GM19455 (cell line): Measurements from ENCODE around the gene SLC18A3.

Experiments
- ATAC-seq: cut with Tn5 transposase; IDR thresholded peaks from one replicate; pipeline ENCODE4 v1.9.1; 2021; ENCODE audit not compliant: unreplicated experiment

The SLC18A3 gene

DNA sequence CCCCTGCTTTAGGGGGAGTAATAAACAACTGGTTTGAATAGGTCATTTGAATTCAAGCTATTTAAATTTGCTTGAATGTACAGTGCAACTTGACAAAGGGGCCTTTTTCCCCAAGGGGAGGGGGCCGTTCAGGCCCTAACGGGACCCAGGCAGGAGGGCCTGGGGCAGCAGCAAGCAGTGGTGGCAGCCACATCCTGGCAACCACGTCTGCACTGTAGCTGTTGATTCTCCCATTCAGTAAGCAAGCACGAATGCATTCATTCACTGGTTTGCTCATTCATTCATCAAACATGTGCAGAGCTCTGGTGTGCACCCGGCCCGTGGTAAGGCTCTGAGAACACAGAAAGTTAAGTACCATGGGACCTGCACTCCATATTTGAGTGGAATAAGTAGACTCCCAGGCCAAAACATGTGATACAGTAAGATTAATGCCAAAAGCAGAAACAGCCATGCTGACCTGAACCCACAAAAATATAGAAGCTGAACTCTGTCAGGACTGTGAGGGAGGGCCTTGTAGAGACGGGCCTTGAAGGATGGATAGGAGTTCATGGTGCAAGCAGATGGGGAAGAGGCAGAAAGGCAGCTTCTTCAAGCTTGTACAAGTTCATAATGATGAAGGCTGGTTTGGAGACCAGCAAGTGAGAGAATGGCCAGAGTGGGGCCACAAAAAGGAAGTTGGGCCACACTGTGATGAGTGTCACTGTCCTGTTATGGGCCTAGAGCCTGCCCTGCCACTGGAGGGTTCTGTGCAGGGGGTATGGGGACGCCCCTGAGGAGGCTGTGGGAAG, 40.0 kb downstream of the SLC18A3 start:
- no peak for ATAC-seq

DNA sequence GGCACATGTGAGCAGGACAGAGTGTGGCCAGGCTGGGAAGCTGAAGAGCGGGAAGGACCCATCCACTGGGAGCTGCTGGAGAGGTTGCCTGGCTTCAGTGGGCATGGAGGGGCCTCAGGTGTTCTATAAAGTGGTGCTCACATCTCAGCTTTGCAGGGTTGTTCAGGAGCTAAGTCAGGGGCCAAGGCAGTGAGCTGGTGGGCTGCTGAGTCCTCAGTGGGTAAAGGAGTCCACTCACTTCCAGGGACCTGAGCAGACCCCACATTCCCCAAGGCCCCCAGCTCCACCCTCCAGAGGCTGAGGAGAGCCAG, 40.6 kb downstream of the SLC18A3 start:
- ATAC-seq = no peak

DNA sequence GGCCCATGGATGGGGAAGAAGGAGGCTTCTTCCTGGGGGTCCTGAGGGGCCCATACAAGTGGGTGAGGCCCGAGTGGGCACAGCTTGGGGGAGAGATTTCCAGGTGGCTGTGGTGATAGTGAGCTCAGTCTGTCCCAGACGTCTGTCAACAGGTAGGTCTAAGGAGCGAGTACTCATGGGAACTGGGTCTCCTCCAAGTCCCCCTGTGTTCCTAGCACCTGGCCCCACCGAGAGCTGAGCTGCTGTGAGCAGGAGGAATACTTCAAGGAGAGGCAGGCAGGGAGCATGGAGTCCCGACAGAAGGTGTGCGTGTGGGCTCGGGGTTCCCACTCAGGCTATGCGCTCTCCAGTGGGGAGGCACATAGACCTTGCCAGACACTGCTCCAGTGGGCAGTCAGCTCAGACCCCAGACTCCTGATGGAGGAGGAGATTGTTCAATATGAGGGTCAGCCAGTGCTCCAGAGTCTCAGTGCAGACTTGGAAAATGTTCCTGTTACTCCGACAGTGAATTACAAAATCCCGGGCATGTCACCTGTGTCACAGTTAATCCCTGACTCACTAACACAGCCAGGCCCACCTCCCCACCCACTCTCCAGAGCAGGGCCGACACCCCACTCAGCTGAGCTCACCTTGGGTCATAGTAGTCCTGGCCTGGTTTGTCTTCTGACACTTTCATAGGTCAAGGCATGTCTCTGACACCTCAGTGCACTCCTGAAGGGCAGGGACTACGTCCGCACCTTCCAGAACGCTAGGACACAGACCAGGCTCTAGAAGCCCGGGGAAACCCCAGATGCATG, 41.1 kb downstream of the SLC18A3 start:
- ATAC-seq = no peak

DNA sequence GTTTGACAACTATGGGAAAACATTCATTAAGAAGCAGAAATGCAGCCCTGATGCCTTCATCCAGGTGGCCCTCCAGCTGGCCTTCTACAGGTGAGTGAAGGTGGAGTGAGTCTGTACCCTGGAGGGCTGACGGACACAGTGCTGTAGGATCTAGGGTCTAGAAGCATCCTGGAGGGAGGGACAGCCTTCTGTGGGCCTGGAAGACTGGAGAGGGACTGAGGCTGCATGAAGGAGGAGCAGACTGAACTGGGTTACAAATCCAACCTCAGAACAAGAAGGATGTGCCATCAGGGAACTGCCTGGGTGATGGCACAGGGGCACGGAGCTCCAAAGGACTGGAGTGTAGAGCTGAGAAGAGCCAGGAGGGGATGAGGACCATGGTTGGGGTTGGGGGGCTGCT, 41.8 kb downstream of the SLC18A3 start:
- ATAC-seq = no peak

DNA sequence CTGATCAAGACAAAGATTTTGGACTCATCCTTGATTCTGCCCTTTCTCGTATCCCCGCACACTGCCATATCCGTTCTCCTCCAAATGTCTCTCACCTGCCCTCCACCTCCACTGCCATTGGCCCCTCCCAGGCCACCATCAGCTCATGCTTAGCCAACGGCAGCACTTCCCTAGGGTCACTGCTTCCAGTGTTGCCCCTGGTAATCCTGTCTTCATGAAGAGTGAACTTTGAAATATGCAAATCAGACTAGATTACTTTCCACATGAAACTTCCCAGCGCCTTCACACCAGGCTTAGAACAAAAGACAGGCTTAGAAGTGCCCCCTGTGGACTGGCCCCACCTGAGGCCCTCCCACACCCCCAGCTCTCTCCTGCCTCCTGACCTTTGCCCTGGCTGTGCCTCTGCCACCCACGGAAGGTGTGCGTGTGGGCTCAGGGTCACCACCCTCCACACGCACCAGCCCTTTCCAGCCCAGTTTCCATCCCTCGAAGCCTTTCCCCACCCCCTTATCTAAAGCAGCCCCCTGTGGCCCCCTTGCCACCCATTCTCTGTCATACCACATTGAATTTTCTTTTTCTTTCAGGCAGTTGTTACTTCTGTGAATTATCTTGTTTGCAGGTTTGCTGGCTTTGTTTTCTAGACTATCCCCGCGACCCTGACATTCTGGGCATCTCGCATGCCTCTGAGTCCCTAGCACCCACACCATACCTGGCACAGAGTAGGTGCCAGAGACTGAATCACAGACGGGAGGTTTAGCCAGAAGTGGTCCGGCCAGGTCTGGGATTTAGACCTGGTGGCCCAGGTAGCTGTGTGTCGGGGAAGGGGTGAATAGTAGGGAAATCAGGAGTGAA, 42.5 kb downstream of the SLC18A3 start:
- no peak for ATAC-seq

DNA sequence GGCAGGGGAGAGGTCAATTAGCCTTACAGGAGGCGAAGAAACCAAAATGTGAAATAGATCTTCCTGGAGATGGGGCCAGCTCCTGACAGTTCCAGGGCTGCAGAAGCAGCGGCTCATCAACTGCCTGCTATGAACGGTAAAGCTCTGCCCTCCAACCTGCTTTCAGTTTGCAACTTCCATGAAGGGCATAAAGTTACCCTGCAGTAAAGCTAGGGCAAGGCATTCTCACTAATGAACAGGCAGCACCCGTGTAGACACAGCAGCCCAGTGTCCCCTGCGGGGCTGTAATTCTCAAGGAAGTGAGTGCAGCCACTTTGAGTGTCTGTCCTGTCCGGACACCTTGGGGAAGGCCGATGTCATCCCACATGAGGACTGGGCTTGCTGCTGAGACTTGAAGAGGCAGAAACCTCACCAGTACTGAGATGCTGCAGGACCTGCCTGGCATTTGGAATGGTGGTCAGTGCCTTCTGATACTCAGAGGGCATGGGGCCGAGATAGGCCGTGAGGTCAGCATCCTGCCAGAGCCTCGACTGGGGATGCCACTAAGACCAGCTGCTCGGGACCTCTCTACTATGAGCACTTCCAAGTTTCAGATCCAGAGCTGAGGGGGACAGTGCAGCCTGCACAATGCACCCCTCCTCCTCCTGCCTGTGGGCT, 43.3 kb downstream of the SLC18A3 start:
- no peak for ATAC-seq

DNA sequence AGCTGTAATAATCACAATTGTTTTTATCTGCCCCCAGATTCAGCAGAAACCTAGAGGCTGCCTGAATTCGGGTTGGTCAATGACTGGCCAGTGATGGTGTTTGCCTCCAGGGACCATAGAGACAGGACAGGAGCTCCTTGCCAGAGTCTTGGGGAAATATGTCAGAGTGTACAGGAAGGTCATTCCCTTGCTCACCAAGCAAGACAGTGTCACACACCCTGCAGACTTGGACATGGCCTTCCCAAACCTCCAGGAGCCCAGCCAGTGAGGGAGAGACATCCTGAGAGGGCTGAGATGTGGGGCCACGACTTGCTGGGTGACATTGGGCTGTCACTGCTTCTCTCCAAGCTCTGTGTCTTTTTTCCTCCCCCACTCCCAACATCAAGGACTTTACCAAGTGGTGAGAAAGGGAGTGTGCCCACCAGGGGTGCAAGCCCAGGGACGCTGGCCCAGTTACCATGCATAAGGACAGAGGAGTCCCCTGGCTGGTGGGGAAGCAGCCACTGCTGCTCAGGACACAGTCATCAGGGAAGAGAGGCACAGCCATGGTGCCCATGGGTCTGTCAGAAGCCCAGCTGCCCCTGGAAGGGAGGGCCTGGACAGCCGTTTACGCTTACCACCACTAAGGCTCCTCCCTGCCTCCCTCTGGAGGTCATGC, 44.1 kb downstream of the SLC18A3 start:
- ATAC-seq = no peak

DNA sequence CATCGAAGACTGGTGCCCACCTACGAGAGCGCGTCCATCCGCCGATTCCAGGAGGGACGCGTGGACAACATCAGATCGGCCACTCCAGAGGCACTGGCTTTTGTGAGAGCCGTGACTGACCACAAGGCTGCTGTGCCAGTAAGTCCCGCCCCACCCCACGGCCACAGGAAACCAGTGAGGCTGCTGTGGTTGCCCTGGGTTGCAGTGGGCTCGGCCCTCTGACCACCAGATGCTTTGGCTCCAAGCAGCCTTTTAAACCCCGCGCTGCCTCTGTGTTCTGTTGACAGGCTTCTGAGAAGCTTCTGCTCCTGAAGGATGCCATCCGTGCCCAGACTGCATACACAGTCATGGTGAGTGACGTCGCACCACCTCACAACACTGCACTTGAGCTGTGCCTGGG, 45.0 kb downstream of the SLC18A3 start:
- no peak for ATAC-seq

DNA sequence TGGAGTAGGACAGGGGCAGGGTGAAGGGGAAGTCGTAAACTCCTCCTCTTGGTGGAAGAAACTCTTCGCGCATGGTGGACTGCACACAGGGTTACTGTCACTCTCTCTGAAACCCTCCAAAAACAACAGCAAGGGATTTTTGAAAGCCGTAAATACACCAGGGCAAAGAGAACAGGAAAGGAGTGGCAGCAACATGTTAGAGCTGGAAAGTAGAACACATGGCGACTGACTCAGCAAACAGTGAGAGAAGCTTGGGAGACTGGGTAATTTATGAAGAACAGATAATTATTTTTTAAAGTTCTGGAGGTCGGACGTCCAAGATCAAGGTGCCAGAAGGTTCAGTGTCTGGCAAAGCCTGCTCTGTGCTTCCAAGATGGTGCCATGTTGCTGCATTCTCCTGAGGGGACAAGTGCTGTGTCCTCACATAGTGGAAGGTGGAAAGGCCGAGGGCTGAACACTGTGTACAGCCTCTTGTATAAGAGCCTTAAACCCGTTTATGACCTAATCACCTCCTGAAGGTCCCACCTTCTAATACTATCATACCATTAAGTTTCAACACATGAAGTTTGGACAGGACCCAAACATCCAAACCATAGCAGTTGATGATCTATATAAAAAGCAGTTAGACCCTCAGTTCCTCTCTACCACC, 46.9 kb downstream of the SLC18A3 start:
- no peak for ATAC-seq

DNA sequence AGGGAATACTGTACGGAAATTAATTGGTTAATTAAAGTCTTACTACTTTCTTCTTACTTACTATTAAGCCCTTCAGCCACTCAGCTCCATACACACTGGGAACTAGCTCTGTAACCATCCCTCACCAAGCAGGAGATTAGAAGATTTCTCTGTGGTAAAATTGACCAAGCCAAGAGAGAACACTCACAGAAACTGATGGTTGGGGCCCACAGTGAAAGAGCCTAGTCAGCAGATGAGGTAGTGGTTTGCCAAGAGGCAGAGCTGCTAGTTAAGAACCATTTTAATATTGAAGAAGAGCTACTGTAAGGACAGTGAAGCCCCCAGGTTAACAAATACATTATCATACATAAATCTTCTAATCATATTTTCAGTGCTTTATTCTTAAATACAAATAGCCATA, 47.5 kb downstream of the SLC18A3 start:
- no peak for ATAC-seq

DNA sequence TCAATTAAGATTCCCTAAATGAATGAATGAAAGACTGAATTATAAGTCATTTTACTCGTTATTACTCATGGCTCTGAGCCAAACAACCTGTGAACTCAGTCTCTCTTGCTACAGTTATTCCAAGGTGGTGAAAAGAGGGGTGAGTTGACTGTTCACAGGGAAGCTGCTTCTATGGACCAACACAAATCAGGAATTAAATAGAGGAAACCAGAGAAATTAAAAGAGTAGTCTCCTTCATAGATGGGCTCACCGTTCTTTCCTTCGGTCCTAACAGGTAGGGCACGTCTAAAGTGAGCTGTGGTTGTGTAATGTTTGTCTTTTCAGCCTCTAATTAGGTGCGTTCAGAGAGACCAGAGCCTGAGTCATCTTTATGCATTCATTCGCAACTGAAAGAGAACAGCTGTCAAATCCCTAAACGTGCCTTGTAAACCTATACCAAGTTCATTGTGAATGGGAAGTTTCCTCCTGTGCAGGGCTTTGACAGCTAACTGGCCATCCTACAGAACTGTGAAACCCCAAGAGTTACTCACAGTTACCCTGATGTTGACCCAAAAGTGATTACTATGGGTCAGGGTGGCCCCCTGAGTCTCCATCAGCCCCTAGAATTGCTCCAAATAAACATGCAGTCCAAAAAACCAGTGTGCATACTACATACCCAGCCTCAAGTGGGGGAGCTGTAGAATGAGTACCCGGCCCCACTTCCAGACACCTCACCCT, 51.2 kb downstream of the SLC18A3 start:
- ATAC-seq = no peak
